Measurements from ENCODE around the gene VPS37C.

The VPS37C gene

GRCh38 chr11:61194981-61195695, 33.9 kb upstream of the VPS37C start:
- Histone ChIP-seq H3K79me2 (ENCODE audit: low read length) (no peaks in the 10 kb centered on the region), H3K4me1 (ENCODE audit: low read length) (no peaks in the 10 kb centered on the region), H2AFZ (ENCODE audit: low read depth, low read length) (no peak overlapping the region), H4K20me1 (ENCODE audit: insufficient read depth, low read length) (no peaks in the 10 kb centered on the region), H3K36me3 (replicated peaks; ENCODE audit: low read depth, low read length) (no peaks in the 10 kb centered on the region), H3K9me3 (ENCODE audit: insufficient read depth, low read length) (no peaks in the 10 kb centered on the region), H3K4me2 (ENCODE audit: low read length) (no peak overlapping the region), H3K27me3 (ENCODE audit: low read depth, low read length) (peaks cover 8% of the 10 kb centered on the region), H3K9ac (ENCODE audit: low read length) (no peak overlapping the region), H3K27ac (ENCODE audit: low read length) (no peak overlapping the region), H3K4me3 (ENCODE audit: low read length) (no peak overlapping the region)
- TF ChIP-seq EZH2phosphoT487 (IDR thresholded peaks at IDR 0.05; ENCODE audit: low read depth) (no peak), CTCF (IDR thresholded peaks at IDR 0.05; ENCODE audit: low read depth, low read length) (no peak)

DNA sequence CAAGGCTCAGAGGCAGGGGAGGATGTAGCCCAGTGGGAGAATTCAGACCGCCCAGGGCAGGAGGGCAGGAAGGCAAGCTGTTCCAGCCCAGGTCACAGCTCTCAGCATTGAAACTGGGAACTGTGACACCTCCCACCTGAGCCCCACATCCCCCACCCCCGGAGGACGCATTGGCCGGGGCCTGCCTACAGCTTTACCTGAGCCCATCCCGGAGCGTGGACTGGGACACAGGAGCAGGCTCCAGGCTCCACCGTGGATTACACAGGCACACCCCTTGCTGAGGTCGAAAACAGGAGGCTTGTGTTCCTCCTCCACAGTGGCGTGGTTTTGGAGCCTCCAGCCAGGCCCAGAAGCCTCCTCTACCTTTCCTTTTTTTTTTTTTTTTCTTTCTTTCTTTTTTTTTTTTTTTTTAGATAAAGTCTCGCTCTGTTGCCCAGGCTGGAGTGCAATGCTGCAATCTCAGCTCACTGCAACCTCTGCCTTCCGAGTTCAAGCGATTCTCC, 33.0 kb upstream of the VPS37C start:
- Histone ChIP-seq H3K27ac (ENCODE audit: low read length) (no peak overlapping the region), H3K4me3 (ENCODE audit: low read length) (no peak overlapping the region), H2AFZ (ENCODE audit: low read depth, low read length) (no peak overlapping the region), H4K20me1 (ENCODE audit: insufficient read depth, low read length) (no peaks in the 10 kb centered on the region), H3K9me3 (ENCODE audit: insufficient read depth, low read length) (no peaks in the 10 kb centered on the region), H3K4me2 (ENCODE audit: low read length) (no peak overlapping the region), H3K36me3 (replicated peaks; ENCODE audit: low read depth, low read length) (no peaks in the 10 kb centered on the region), H3K27me3 (ENCODE audit: low read depth, low read length) (peaks cover 8% of the 10 kb centered on the region), H3K9ac (ENCODE audit: low read length) (no peak overlapping the region), H3K4me1 (ENCODE audit: low read length) (no peaks in the 10 kb centered on the region), H3K79me2 (ENCODE audit: low read length) (no peaks in the 10 kb centered on the region)
- TF ChIP-seq CTCF (IDR thresholded peaks at IDR 0.05; ENCODE audit: low read depth, low read length), result no peak
- TF ChIP-seq EZH2phosphoT487 (IDR thresholded peaks at IDR 0.05; ENCODE audit: low read depth), result no peak

- no peaks in the 10 kb centered on the region for H4K20me1 ChIP-seq (ENCODE audit: insufficient read depth, low read length)
- no peaks in the 10 kb centered on the region for H3K9me3 ChIP-seq (ENCODE audit: insufficient read depth, low read length)
- H3K27me3 ChIP-seq (ENCODE audit: low read depth, low read length), result peaks cover 8% of the 10 kb centered on the region
- no peak overlapping the region for H3K27ac ChIP-seq (ENCODE audit: low read length)
- TF ChIP-seq EZH2phosphoT487 (IDR thresholded peaks at IDR 0.05; ENCODE audit: low read depth) (no peak), CTCF (IDR thresholded peaks at IDR 0.05; ENCODE audit: low read depth, low read length) (no peak)
- H2AFZ ChIP-seq (ENCODE audit: low read depth, low read length), result no peak overlapping the region
- H3K4me1 ChIP-seq (ENCODE audit: low read length), result no peaks in the 10 kb centered on the region
- no peaks in the 10 kb centered on the region for H3K79me2 ChIP-seq (ENCODE audit: low read length)
- H3K9ac ChIP-seq (ENCODE audit: low read length), result no peak overlapping the region
- H3K36me3 ChIP-seq (replicated peaks; ENCODE audit: low read depth, low read length), result no peaks in the 10 kb centered on the region
- H3K4me3 ChIP-seq (ENCODE audit: low read length), result no peak overlapping the region
- H3K4me2 ChIP-seq (ENCODE audit: low read length), result no peak overlapping the region
These were observed 32.4 kb upstream of the VPS37C start for GRCh38 chr11:61193596-61193995.

DNA sequence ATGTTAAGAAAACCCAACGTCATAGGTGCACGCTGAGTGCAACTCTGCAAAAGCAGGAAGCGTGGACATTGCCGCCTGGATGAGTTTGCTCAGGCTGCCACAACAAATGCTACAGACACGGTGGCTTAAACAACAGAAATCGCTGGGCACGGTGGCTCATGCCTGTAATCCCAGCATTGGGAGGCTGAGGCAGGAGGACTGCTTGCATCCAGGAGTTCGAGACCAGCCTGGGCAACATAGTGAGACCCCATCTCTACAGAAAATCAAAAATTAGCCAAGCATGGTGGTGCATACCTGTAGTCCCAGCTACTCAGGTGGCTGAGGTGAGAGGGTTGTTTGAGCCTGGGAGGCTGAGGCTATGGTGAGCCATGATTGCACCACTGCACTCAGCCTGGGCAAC, 28.7 kb upstream of the VPS37C start:
- no peaks in the 10 kb centered on the region for H3K9me3 ChIP-seq (ENCODE audit: insufficient read depth, low read length)
- no peaks in the 10 kb centered on the region for H3K36me3 ChIP-seq (replicated peaks; ENCODE audit: low read depth, low read length)
- H3K4me1 ChIP-seq (ENCODE audit: low read length), result no peaks in the 10 kb centered on the region
- no peak overlapping the region for H3K27ac ChIP-seq (ENCODE audit: low read length)
- no peak overlapping the region for H2AFZ ChIP-seq (ENCODE audit: low read depth, low read length)
- H3K4me3 ChIP-seq (ENCODE audit: low read length), result no peak overlapping the region
- TF ChIP-seq CTCF (IDR thresholded peaks at IDR 0.05; ENCODE audit: low read depth, low read length), result no peak
- TF ChIP-seq EZH2phosphoT487 (IDR thresholded peaks at IDR 0.05; ENCODE audit: low read depth), result no peak
- H3K4me2 ChIP-seq (ENCODE audit: low read length), result no peak overlapping the region
- H3K9ac ChIP-seq (ENCODE audit: low read length), result no peak overlapping the region
- H3K79me2 ChIP-seq (ENCODE audit: low read length), result no peaks in the 10 kb centered on the region
- H4K20me1 ChIP-seq (ENCODE audit: insufficient read depth, low read length), result no peaks in the 10 kb centered on the region
- no peaks in the 10 kb centered on the region for H3K27me3 ChIP-seq (ENCODE audit: low read depth, low read length)

All from OCI-LY3 (cell line).